ENCODE measurements around the gene PNMA8B.

Gene PNMA8B

DNA sequence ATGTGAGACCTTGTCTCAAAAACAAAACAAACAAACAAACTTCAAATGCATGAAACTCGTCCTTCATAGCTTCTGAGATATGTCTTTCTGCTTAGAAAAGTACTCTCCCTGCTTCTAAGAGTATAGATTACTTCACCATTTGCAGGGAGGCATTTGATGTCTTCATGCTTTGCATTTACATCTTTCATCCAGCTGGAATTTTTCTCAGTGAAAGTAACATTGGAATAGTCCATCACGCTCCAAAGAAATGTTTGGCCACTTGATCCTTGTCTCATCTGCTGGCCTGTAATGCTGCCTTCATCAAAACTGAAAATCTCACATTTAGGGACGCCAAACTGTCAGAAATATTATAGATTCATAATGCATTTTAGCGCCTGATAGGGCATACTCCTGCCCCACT, 43.5 kb downstream of the PNMA8B start:
- no peak for DNase-seq

DNA sequence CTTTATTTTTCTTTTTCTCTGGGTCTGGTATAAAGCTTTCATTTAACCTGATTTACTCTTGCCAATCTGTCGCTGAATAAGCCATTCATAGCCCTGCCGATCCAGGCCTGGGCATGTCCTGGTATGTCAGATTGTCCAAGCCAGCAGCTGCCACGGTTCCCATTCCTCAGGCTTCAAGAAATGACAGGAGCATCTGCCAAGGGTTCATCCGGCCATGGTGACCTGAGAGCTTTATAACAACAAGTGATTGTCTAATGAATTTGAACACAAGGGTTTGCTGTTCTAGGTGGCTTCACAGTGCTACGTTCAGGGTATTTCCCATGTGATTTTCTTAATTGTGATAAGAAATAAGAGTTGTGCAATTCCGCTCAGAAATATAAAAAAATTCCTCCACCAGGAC, 44.3 kb downstream of the PNMA8B start:
- no peak for DNase-seq

DNA sequence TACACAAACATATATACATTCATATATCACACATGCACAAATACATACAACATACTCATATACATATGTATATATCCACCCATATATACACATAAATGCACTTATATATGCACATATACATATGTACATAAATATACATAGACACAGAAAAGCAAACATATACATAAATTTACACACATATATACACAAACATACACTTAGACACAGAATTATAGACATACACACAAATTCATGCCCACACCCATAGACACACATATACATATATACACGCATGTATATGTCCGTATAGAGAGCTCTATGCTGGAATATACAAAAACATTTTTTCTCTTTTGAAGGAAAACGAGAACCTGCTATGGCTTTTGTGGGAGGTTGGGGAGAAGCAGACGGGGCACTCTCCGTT, 44.9 kb downstream of the PNMA8B start:
- no peak for DNase-seq

DNA sequence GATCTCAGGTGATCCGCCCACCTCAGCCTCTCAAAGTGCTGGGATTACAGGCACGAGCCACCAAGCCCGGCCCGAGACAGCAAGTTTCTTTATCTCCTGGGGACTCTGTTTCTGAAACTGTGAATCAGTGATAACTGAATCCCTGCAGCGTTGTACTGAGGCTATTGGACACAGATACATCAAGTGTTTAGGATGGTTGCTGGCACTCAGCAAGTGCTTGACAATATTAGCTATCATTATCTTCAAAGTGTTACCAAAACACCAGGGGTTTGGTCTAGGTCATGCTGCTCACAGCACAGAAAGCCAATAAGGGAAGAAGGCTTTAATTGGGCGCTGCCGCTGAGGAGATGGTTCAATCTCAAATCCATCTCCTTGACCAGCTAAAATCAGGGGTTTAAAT, 46.4 kb downstream of the PNMA8B start:
- no peak for DNase-seq

DNA sequence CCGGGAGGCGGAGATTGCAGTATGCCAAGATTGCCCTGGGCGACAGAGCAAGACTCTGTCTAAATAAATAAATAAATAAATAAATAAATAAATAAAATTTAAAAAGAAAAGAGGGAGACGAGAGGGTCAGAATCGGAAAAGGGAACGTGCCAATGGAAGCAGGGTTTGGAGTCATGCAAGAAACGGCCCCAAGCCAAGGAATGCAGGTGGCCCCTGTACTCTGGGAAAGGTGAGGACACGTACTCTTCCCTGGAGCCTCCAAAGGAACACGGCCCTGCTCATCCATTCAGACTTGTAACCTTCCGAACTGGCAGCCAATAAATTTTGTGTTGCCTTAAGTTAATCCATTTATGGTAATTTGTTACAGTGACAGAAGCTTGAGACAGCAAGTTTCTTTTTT, 47.1 kb downstream of the PNMA8B start:
- DNase-seq = no peak

DNA sequence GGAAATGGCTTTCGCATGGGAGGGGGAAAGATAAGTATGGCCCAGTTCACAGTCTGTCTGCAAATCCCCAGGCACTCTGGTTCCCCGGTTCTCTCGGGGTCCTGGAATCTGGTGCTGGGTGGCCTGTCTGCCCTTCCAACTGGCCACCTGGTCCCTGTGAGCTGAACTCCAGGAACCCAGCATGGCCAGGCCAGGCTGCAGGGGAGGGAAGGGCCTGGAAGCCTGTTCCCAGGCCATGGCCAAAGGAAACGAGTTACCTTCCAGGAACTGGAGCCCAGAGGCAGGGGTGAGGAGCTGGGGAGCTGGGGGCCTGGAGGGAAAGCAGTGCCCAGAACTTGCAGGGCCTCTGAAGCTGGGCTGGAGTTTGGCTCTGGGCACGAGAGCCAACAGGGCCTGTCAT, 47.8 kb downstream of the PNMA8B start:
- DNase-seq = no peak

DNA sequence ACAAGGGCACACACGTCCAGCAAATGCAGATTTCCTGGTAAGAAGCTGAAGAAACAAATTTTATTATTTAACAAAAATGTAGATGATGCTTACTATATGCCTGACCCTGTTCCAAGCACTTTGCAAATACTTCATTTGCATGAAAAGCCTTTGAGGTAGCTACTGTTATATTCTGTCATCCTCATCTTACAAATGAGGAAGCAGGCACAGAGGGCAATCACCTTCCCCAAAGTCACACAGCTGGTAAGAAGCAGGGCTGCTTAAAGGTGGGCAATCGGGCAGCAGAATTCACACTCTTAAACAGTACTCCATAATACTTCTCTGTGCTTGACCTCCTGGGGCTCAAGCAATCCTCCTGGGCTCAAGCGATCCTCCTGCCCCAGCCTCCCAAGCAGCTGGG, 48.7 kb downstream of the PNMA8B start:
- no peak for DNase-seq

DNA sequence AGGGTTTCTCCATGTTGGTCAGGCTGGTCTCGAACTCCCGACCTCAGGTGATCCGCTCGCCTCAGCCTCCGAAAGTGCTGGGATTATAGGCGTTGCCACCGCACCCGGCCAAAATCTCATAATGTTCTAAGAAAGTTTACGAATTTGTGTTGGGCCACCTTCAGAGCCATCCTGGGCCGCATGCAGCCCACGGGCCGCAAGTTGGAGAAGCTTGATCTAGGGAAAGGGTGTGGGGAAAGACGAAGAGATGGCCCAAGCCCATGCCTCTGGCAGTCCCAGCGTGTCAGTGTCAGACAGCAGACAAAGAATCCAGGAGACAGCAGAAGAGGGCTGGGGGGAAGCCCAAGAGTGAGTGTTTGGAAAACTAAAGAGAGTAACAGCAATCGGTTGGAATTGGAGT, 49.6 kb downstream of the PNMA8B start:
- DNase-seq = no peak

DNA sequence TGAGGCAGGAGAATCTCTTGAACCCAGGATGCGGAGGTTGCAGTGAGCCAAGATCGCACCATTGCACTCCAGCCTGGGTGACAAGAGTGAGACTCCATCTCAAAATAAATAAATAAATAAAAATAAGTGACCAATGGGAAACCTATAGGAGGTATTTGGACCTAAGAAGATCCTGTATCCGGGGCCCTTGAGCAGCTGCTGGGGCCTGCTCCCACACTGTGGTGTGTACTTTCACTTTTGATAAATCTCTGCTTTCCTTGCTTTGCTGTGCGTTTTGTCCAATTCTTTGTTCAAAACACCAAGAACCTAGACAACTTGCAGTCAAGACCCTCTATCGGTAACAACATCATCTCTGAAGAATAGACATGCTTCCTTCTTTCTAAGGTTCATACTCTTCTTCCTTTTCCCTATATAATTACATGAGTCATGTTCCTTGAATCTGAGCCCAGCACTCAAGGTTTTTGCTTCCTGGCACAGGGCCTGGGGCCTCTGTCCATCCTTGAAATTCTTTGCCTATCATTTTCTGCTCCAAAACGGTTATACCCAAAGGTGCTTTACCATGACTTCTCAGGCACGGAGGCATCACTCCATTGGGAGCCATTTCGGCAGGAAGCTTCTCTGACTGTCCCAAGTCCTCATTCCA, 52.7 kb downstream of the PNMA8B start:
- DNase-seq = no peak

DNA sequence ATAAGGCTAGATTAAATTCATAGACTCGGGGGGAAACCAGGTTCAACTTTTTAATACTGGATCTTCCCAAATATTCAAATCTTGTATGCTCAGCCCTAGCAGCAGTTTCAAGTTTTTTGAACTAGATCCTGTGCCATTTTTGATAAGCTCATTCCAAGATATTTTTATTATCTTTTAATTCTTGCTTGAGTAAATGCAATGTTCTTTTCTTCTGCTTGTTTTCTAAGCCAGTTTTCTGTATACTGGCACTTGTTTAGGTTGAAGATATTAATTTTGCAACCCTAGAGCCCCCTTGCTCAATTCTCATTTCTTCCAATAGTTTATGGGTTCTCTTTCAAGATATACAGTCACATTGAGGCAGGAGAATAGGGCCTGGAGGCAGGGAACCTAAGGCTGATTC, 53.8 kb downstream of the PNMA8B start:
- DNase-seq = no peak
